Chondrocyte (in vitro differentiated cells): ENCODE data around the gene MTAP. TPM values are rescaled to one million over a fixed set of nuclear protein-coding genes. Genes with fewer than 3 reads are reported as not detected.

Source experiments
- DNase-seq: peaks from one replicate; pipeline ENCODE4 v3.0.0; 2021; ENCODE audit warnings: mixed read lengths, low spot score
- H3K27ac Mint-ChIP-seq: one replicate; pipeline ENCODE4 v1.8.0; 2021; ENCODE audit warnings: mild to moderate bottlenecking, moderate library complexity, mixed read lengths; ENCODE audit not compliant: unreplicated experiment
- H3K27me3 Mint-ChIP-seq: 2 replicates; pipeline ENCODE4 v1.8.0; 2021; ENCODE audit warnings: low read depth, mixed read lengths
- H3K36me3 Mint-ChIP-seq: 2 replicates; pipeline ENCODE4 v1.8.0; 2021; ENCODE audit warnings: low read depth, mixed read lengths
- H3K4me1 Mint-ChIP-seq: 2 replicates; pipeline ENCODE4 v1.8.0; 2021; ENCODE audit warnings: low read depth, mild to moderate bottlenecking, mixed read lengths
- H3K4me3 Mint-ChIP-seq: one replicate; pipeline ENCODE4 v1.8.0; 2021; ENCODE audit warnings: mild to moderate bottlenecking, moderate library complexity, mixed read lengths; ENCODE audit not compliant: unreplicated experiment
- H3K9me3 Mint-ChIP-seq: 2 replicates; pipeline ENCODE4 v1.8.0; 2021; ENCODE audit warnings: low read depth, mixed read lengths
- total RNA-seq: library from RNA; stranded (reverse); gene quantifications from 3 replicates; pipeline ENCODE4 v1.2.1, GENCODE V29; 2021
- TF ChIP-seq, protein P1 (sequence below): fragments of 200-600 bp; sonication (generic); IDR thresholded peaks from 2 replicates; pipeline ENCODE4 v1.5.0; 2021; ENCODE audit warnings: antibody characterized with exemption, mild to moderate bottlenecking, moderate library complexity

MTAP gene
- total RNA-seq, 1 donor from 2014 or later: 33.7 TPM

DNA sequence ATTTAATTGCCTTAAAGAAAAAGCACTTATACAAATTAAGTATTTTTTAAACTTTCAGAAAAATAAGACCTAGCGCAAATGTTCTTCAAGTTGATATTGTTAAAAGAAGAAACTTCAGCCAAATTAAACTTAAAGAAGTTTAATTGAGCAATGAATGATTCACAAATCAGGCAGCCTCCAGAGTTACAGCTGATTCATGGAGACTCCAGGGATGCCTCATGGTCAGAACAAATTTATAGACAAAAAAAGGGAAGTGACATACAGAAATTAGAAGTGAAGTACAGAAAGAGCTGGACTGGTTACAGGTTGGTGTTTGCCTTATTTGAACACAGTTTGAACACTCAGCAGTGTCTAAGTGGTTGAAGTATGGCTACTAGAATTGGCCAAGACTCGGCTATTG is 131.4 kb downstream of the MTAP start:
- no peak for DNase-seq
- Mint-ChIP-seq H3K27ac (no peak overlapping the region), H3K36me3 (peaks cover 12% of the 10 kb centered on the region)

DNA sequence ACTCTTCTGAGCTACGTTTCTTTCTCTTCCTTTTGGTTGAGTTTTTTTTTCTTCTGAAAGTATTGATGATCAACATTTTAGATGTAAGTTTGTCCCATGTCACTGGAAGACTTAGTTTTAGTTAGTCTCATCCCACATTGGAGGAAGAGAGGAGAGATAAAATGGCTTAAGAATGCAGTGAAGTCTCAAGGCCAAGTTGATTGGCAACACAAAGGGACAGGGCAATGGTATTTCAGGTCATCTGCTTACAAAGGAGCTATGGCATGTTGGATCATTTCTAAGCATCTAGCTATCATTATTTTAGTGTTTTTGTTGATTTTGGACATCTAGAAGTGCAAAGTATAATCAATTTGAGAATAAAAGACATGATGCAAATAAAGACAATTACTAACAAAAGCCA is 133.2 kb downstream of the MTAP start:
- Mint-ChIP-seq H3K9me3 (no peaks in the 10 kb centered on the region), H3K4me1 (peaks cover 13% of the 10 kb centered on the region), H3K4me3 (no peak overlapping the region), H3K27me3 (no peaks in the 10 kb centered on the region), H3K36me3 (peaks cover 9% of the 10 kb centered on the region), H3K27ac (no peak overlapping the region)
- TF ChIP-seq, protein P1, sequence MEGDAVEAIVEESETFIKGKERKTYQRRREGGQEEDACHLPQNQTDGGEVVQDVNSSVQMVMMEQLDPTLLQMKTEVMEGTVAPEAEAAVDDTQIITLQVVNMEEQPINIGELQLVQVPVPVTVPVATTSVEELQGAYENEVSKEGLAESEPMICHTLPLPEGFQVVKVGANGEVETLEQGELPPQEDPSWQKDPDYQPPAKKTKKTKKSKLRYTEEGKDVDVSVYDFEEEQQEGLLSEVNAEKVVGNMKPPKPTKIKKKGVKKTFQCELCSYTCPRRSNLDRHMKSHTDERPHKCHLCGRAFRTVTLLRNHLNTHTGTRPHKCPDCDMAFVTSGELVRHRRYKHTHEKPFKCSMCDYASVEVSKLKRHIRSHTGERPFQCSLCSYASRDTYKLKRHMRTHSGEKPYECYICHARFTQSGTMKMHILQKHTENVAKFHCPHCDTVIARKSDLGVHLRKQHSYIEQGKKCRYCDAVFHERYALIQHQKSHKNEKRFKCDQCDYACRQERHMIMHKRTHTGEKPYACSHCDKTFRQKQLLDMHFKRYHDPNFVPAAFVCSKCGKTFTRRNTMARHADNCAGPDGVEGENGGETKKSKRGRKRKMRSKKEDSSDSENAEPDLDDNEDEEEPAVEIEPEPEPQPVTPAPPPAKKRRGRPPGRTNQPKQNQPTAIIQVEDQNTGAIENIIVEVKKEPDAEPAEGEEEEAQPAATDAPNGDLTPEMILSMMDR: no peak
- no peak for DNase-seq

More for the DNA sequence above, 131.4 kb downstream of the MTAP start:
- Mint-ChIP-seq H3K27me3 (no peaks in the 10 kb centered on the region), H3K4me3 (no peak overlapping the region), H3K4me1 (peaks cover 13% of the 10 kb centered on the region), H3K9me3 (no peaks in the 10 kb centered on the region)
- TF ChIP-seq, protein P1: no peak

DNA sequence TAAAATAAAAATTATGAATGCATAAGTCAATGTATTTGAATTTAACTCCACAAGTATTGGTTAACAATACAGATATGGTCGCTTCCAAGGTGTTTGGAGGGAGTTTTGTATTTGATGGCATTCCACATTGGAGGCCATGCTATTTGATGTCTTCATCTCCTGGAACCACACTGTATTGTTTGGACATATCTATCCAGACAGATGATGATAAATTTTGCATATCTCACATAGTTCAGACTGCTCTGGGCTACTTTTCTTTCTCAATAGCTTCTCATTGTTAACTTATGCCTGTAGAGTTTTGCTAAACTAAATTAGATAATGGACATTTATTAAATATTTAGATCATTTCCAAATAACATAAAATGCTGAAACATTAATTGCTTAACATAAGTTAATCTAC is 133.7 kb downstream of the MTAP start:
- no peak for DNase-seq
- H3K27me3 Mint-ChIP-seq: no peaks in the 10 kb centered on the region
- H3K36me3 Mint-ChIP-seq: peaks cover 5% of the 10 kb centered on the region
- H3K9me3 Mint-ChIP-seq: no peaks in the 10 kb centered on the region
- TF ChIP-seq, protein P1: no peak
- H3K4me1 Mint-ChIP-seq: peaks cover 13% of the 10 kb centered on the region
- no peak overlapping the region for H3K27ac Mint-ChIP-seq
- no peak overlapping the region for H3K4me3 Mint-ChIP-seq

DNA sequence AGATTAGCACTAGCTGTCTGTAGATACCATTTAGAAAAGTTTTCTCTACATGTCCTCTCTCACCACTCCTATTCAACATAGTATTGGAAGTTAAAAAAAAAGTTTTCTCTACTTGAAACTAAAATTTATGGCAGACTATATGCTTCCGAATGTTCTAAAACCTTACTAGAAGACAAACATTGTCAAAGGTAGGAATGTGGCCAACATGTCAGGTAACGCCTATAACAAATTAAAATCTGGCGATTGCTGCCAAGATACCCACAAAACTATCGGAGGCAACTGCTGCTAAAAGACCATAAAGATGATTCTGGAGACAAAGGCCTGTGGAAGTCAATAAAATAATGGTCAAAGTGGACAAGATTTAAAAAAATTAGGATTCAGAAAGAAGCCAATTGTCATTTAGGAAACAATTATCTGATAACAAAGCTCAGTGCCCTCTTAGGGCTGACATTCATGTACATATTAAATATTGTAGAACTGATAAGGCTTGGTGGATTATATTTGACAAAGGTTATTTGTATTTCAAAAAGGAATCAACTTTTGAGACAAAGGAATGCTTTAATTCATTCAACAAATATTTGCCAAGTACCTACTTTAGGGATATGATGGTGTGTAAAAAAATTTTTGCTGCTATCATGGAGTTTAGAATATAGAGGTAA is 139.0 kb downstream of the MTAP start:
- H3K4me3 Mint-ChIP-seq: no peak overlapping the region
- H3K4me1 Mint-ChIP-seq: peaks cover 5% of the 10 kb centered on the region
- H3K9me3 Mint-ChIP-seq: no peaks in the 10 kb centered on the region
- H3K27ac Mint-ChIP-seq: no peak overlapping the region
- no peak for DNase-seq
- H3K27me3 Mint-ChIP-seq: no peaks in the 10 kb centered on the region
- TF ChIP-seq, protein P1: no peak
- no peaks in the 10 kb centered on the region for H3K36me3 Mint-ChIP-seq

DNA sequence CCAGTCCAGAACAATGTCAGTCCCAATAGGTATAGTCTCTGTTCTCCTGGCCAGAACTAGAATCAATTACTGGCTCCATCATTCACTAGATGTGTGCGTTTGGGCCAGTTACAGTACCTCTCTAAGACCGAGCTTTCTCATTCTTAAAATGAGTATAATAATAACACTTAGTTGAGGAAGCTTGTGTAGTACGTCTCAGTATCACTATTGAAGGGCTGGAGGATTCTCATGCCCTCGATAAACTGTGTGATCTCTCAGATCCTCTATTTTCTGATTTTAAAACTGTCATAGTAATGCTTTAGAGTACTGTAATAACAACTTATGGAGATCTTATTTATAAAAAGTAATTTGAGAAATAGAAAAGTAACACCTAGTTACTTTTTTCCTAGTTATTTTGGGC is 141.0 kb downstream of the MTAP start:
- TF ChIP-seq, protein P1: no peak
- peaks cover 4% of the 10 kb centered on the region for H3K27me3 Mint-ChIP-seq
- H3K27ac Mint-ChIP-seq: no peak overlapping the region
- no peak overlapping the region for H3K4me3 Mint-ChIP-seq
- DNase-seq: no peak
- H3K36me3 Mint-ChIP-seq: peaks cover 4% of the 10 kb centered on the region
- peaks cover 15% of the 10 kb centered on the region for H3K9me3 Mint-ChIP-seq
- H3K4me1 Mint-ChIP-seq: no peaks in the 10 kb centered on the region
